IPS-18c (cell line): ENCODE results near the gene FGF14.

Source experiments
- H3K4me3 ChIP-seq: 2 replicates; pipeline ENCODE4 v1.7.0; 2013; ENCODE audit warnings: low read depth, mild to moderate bottlenecking, low read length, moderate library complexity; ENCODE audit not compliant: insufficient read depth
- H3K9me3 ChIP-seq: one replicate; pipeline ENCODE4 v1.6.1; 2013; ENCODE audit warnings: mild to moderate bottlenecking, low read length, moderate library complexity; ENCODE audit not compliant: control insufficient read depth, insufficient read depth

FGF14 gene

DNA sequence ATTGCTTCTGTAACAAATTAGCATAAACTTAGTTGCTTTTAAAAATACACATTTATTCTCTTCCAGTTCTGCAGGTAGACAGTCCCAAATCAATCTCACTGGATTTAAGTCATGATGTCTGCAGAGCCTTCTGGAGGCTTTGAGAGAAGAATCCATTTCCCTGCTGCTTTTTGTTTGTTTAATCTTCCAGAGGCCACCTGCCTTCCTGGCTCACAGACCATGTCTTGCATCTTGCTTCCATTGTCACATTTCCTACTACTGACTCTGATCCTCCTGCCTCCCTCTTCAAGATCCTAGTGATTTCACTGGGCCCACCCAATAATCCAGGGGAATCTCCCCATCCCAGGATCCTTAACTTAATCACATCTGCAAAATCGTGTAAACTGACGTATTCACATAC, 476.1 kb downstream of the FGF14 start:
- H3K9me3 ChIP-seq: no peaks in the 10 kb centered on the region
- no peak overlapping the region for H3K4me3 ChIP-seq

DNA sequence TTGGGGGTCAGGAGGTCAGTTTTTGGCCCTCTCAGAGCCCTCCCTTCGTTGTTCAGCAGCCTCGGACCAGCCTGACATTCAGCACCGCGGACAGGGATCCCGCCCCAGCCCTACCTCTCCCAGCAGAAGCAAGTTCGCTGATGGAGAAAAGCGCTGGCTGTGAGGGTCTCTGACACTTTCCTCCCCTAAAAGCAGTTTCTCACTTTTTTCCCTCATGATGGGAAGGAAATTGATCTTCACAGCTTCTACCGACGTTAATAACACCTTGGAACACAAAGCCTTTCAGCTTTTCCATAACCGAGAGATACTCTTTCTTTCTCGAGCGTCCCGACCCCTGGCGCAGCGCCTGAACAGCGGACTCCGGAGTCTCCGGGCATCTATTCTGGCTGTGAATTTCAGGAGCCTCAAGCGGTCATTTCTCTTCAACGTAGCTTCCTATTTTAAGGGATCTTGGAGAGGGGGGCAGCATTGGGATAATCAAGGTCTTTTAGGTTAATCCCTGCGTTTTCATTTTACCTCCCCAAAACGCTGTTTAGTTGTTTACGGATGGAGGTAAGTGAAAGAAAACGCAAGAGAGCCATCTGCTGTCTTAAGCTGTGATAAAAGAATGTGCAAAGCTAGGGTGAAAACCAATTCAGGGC, 482.2 kb downstream of the FGF14 start:
- H3K9me3 ChIP-seq: no peaks in the 10 kb centered on the region
- peak overlapping the region; percentile 32; the same call in 1 of the 2 replicates for H3K4me3 ChIP-seq

- no peaks in the 10 kb centered on the region for H3K9me3 ChIP-seq
- 0 out of 2 replicates have a peak overlapping the region, but pooled peaks have one; percentile 2 for H3K4me3 ChIP-seq
Observed at GRCh38 chr13:101917833-101918661, 483.8 kb downstream of the FGF14 start.

DNA sequence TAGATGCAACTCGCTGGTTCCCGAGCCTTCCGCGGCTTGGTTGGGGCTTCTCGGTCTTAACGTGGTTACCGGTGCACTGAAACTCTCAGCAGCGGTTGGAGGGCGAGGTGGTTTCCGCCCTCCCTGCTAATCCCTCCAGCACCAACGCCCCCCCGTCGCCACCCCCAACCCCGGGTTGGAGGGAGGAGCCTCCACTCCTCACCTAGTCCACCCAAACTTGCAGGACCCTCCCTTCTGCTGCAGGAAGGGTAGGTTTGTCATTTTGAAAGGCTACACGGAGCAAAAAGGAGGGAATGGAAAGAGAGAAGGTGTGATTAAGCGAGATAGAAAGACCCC, 484.4 kb downstream of the FGF14 start:
- Histone ChIP-seq H3K9me3 (no peaks in the 10 kb centered on the region), H3K4me3 (no peak overlapping the region)

GRCh38 chr13:101916775-101917474, 484.9 kb downstream of the FGF14 start:
- Histone ChIP-seq H3K9me3 (no peaks in the 10 kb centered on the region), H3K4me3 (peak overlapping the region; percentile 54)

DNA sequence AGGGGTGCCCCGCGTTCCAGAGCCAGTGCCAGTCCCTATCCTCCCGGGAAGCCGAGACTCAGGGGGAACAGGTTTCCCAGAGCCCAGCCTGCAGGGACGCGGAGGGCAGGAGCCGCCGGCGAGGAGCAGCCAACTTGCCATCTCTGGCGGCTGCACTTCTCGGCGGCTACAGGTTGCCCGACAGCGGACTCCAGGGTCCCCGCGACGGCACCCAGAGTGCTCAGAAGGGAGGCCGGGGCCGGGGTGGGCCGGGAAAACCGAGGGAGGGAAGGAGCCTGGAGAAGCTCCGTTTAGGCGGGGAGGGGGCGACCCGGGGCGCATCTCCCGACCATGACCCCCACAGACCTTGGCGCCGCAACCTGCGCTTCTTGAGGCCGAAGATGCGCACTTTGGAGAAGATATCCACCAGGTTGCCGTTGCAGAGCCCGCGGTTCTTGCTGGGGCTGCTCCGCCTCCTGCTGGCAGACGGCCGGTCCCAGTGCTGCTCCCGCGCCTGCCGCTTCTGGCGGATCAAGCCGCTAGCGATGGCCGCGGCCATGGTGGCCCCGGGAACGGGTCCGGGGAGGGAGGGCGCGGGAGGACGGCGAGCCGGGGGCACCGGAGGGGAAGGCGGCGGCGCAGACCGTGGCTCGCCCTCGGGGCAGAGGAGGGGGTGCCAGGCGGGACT, 485.6 kb downstream of the FGF14 start:
- Histone ChIP-seq H3K9me3 (no peaks in the 10 kb centered on the region), H3K4me3 (peak overlapping the region; percentile 54)

DNA sequence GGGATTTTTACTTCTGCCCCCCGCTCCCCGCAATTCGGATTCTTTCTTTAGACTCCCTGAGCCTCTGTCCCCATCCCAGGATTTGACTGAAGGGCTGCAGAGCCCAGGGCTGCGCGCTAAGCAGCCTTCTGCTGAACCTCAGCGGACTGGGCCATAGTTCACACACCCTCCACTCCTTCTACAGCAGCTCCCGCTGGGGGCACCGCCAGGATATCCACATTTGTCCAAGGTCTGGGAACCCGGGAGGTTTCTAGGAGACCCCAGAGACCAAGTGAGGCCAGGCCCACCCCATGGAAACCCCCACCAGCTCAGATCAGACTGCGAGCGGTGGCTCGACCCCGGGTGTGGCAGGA, 486.1 kb downstream of the FGF14 start:
- peak overlapping the region; percentile 54 for H3K4me3 ChIP-seq
- no peaks in the 10 kb centered on the region for H3K9me3 ChIP-seq

- no peaks in the 10 kb centered on the region for H3K9me3 ChIP-seq
- H3K4me3 ChIP-seq: no peak overlapping the region; the same call in 1 of the 2 replicates
Observed at GRCh38 chr13:101915331-101915730, 486.5 kb downstream of the FGF14 start.

- Histone ChIP-seq H3K4me3 (no peak overlapping the region), H3K9me3 (no peaks in the 10 kb centered on the region)
Observed at GRCh38 chr13:101911752-101912151, 490.1 kb downstream of the FGF14 start.

GRCh38 chr13:101903890-101904289, 498.0 kb downstream of the FGF14 start:
- no peak overlapping the region for H3K4me3 ChIP-seq
- no peaks in the 10 kb centered on the region for H3K9me3 ChIP-seq

- Histone ChIP-seq H3K4me3 (no peak overlapping the region), H3K9me3 (no peaks in the 10 kb centered on the region)
Observed at GRCh38 chr13:101898676-101899075, 503.2 kb downstream of the FGF14 start.

DNA sequence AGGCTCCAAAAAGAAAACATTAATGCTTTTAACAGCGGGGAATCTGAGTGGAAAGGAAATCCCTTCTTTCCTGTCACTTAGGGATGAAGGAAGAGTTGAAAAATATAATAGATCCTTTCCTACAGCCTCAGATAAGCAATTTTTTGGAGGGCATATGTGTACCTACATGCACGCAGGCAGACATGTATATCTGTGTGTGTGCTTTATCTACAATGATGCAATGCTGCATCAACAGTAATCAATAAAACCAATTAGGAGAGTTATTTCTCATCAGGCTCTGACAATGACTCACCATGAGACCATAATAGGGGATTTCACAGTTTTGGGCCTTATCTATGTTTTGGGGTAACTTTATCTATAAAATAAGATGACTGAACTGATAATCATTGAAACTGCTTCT, 505.3 kb downstream of the FGF14 start:
- no peaks in the 10 kb centered on the region for H3K9me3 ChIP-seq
- H3K4me3 ChIP-seq: no peak overlapping the region

- Histone ChIP-seq H3K9me3 (no peaks in the 10 kb centered on the region), H3K4me3 (no peak overlapping the region)
Observed at GRCh38 chr13:101893021-101893420, 508.8 kb downstream of the FGF14 start.

GRCh38 chr13:101892296-101892695, 509.6 kb downstream of the FGF14 start:
- Histone ChIP-seq H3K4me3 (no peak overlapping the region), H3K9me3 (no peaks in the 10 kb centered on the region)

DNA sequence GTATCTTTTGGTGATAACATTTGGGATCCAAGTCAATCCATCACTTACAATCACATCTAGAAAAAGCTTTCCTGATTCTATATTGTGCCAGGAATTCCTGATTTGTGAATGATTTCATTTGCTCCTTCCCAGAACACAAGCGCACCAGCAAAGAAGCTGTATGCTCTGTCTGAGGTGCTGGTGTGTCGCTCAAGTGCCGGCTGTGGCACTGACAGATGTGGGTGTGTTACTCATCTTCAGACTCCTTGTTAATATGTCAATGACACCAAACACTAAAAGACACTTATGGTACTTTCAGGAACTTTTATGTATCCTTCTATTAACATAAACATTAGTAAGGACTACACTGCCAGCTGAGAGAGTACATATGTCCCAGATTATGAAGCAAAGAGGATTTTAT, 520.3 kb downstream of the FGF14 start:
- Histone ChIP-seq H3K9me3 (no peaks in the 10 kb centered on the region), H3K4me3 (no peak overlapping the region)

DNA sequence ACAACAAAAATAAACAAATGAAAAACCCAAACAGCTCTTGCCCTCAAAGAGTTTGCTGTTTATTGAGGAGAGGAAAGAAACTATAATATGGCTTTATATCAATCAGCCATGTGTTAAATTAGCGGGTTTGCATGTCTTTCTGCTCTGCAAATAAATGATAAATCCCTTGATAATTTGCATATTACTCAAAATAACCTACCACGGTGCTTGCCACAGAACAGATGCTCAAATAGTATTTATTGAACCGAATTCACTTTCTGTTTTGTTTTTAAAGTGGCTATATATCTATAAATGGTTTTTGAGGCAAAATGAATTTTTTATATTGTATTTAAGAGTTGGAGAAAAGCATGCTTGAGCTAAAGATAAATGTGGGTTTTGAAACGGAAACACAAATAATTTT, 521.3 kb downstream of the FGF14 start:
- no peaks in the 10 kb centered on the region for H3K9me3 ChIP-seq
- no peak overlapping the region for H3K4me3 ChIP-seq

- no peak overlapping the region for H3K4me3 ChIP-seq
- H3K9me3 ChIP-seq: no peaks in the 10 kb centered on the region
Observed at GRCh38 chr13:101876951-101877350, 524.9 kb downstream of the FGF14 start.
